Upper lobe of right lung (tissue), 1 donor: ENCODE measurements around the gene PTPRG. TPM values are rescaled to one million over a fixed set of nuclear protein-coding genes. Genes with fewer than 3 reads are reported as not detected.

Experiments
- ATAC-seq: fragments of 200-7000 bp; cut with Tn5 transposase; one replicate; pipeline ENCODE4 v1.9.1; 2020; ENCODE audit warnings: mild to moderate bottlenecking, moderate library complexity
- DNase-seq: peaks from one replicate; pipeline ENCODE4 v3.0.0-alpha.2; 2020
- H3K27ac ChIP-seq: fragments of 200-600 bp; one replicate; pipeline ENCODE4 v1.8.0; 2022
- H3K27me3 ChIP-seq: fragments of 200-600 bp; one replicate; pipeline ENCODE4 v1.8.0; 2022; ENCODE audit warnings: mild to moderate bottlenecking
- H3K36me3 ChIP-seq: fragments of 200-600 bp; one replicate; pipeline ENCODE4 v1.8.0; 2022
- H3K4me1 ChIP-seq: fragments of 200-600 bp; one replicate; pipeline ENCODE4 v1.8.0; 2022
- H3K4me3 ChIP-seq: fragments of 200-600 bp; one replicate; pipeline ENCODE4 v1.8.0; 2022; ENCODE audit warnings: mild to moderate bottlenecking
- H3K9me3 ChIP-seq: fragments of 200-600 bp; one replicate; pipeline ENCODE4 v1.8.0; 2022
- CTCF ChIP-seq: fragments of 200-600 bp; IDR thresholded peaks from one replicate; pipeline ENCODE4 v1.8.0; 2022; ENCODE audit warnings: antibody characterized with exemption
- intact Hi-C: fragments of 100-400 bp; cut with DNase I; formaldehyde crosslinking; loops from one replicate; pipeline ENCODE4 v1.11.0; 2022
- total RNA-seq: library from RNA; stranded (reverse); fragmentation: NEBNext Ultra II Directional; extraction: Animal tissue kit (Norgen Biotek cat#: 25700); gene quantifications from one replicate; pipeline ENCODE4 v1.2.1, GENCODE V29; 2021
- donor health status: DM: no; HTN: yes; CAD: no; lungs with severe emphysema.

The PTPRG gene
- total RNA-seq, 1 donor from 2014 or later, result 86.7 TPM

GRCh38 chr3:61901986-61902385 is 340.6 kb downstream of the PTPRG start:
- ATAC-seq, result no peak
- intact Hi-C loops, result no loop called here
- H3K9me3 ChIP-seq, result no peaks in the 10 kb centered on the region
- H3K27ac ChIP-seq, result no peak overlapping the region
- peaks cover 25% of the 10 kb centered on the region for H3K4me1 ChIP-seq
- no peaks in the 10 kb centered on the region for H3K36me3 ChIP-seq
- no peak for DNase-seq
- no peak overlapping the region for H3K4me3 ChIP-seq
- no peaks in the 10 kb centered on the region for H3K27me3 ChIP-seq
- TF ChIP-seq CTCF, result no peak

GRCh38 chr3:61903074-61903473 is 341.7 kb downstream of the PTPRG start:
- H3K36me3 ChIP-seq, result no peaks in the 10 kb centered on the region
- no peak overlapping the region for H3K4me3 ChIP-seq
- no peak for ATAC-seq
- intact Hi-C loops, result no loop called here
- H3K27ac ChIP-seq, result no peak overlapping the region
- peaks cover 25% of the 10 kb centered on the region for H3K4me1 ChIP-seq
- no peaks in the 10 kb centered on the region for H3K27me3 ChIP-seq
- TF ChIP-seq CTCF, result no peak
- no peak for DNase-seq
- no peaks in the 10 kb centered on the region for H3K9me3 ChIP-seq

GRCh38 chr3:61903931-61904657 is 342.7 kb downstream of the PTPRG start:
- no peaks in the 10 kb centered on the region for H3K27me3 ChIP-seq
- intact Hi-C loops, result no loop called here
- H3K36me3 ChIP-seq, result no peaks in the 10 kb centered on the region
- no peak for TF ChIP-seq CTCF
- no peaks in the 10 kb centered on the region for H3K9me3 ChIP-seq
- no peak overlapping the region for H3K4me3 ChIP-seq
- peaks cover 26% of the 10 kb centered on the region for H3K4me1 ChIP-seq
- no peak for DNase-seq
- H3K27ac ChIP-seq, result peak overlapping the region; percentile 37
- peak; percentile 62 for ATAC-seq

GRCh38 chr3:61907210-61907795 is 345.9 kb downstream of the PTPRG start:
- Histone ChIP-seq H3K27me3 (no peaks in the 10 kb centered on the region), H3K4me1 (peaks cover 31% of the 10 kb centered on the region), H3K4me3 (no peak overlapping the region), H3K9me3 (no peaks in the 10 kb centered on the region), H3K27ac (no peak overlapping the region), H3K36me3 (no peaks in the 10 kb centered on the region)
- no peak for ATAC-seq
- no peak for TF ChIP-seq CTCF
- intact Hi-C loops, result no loop called here
- no peak for DNase-seq

GRCh38 chr3:61908382-61908781 is 347.0 kb downstream of the PTPRG start:
- ATAC-seq, result no peak
- Histone ChIP-seq H3K27ac (no peak overlapping the region), H3K9me3 (no peaks in the 10 kb centered on the region), H3K4me3 (no peak overlapping the region), H3K36me3 (no peaks in the 10 kb centered on the region), H3K4me1 (peaks cover 25% of the 10 kb centered on the region), H3K27me3 (no peaks in the 10 kb centered on the region)
- no peak for TF ChIP-seq CTCF
- intact Hi-C loops, result no loop called here
- DNase-seq, result no peak
